Measurements from ENCODE around the gene FAM136A. TPM values are rescaled to one million over a fixed set of nuclear protein-coding genes. Genes with fewer than 3 reads are reported as not detected.

The FAM136A gene
- total and polyA plus RNA-seq, 2 of the 13 experiments (the other 11 are each of a cell fraction or from before 2014, with no cell fraction given): 77.8 to 126 TPM

DNA sequence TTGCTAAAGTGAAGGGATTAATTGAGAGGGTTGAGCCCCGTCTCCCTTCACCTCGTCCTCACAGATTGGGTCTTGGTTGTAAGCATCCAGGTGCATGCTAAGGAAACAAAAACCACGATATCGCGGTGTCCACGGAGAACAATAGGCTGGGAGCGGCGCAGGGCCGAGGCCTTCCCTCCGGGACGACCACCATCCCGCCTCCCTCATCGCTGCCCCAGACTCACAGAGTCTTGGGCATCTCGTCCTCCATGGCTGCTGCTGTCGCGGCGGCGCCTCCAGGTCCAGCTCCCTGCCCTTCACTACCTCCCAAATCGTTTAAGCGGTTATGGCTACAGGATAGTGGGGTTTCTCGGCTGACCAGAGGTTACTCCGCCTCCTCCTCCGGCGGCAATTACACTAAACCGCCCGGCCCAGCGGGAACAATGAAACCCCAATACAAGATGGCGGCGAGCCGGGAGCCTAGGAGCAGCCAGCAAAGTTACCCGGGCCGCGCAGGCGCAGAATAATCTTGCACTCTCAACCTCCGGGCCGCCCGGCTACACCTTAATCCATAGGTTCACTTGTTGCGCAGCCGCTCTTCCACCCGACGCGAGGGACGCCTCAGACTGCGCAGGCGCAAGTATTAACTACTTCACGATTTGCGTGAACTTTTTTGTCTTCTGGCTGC is 53.6 kb downstream of the FAM136A start, which contains the start of gene TIA1 (continued):
- TF ChIP-seq, protein P1, sequence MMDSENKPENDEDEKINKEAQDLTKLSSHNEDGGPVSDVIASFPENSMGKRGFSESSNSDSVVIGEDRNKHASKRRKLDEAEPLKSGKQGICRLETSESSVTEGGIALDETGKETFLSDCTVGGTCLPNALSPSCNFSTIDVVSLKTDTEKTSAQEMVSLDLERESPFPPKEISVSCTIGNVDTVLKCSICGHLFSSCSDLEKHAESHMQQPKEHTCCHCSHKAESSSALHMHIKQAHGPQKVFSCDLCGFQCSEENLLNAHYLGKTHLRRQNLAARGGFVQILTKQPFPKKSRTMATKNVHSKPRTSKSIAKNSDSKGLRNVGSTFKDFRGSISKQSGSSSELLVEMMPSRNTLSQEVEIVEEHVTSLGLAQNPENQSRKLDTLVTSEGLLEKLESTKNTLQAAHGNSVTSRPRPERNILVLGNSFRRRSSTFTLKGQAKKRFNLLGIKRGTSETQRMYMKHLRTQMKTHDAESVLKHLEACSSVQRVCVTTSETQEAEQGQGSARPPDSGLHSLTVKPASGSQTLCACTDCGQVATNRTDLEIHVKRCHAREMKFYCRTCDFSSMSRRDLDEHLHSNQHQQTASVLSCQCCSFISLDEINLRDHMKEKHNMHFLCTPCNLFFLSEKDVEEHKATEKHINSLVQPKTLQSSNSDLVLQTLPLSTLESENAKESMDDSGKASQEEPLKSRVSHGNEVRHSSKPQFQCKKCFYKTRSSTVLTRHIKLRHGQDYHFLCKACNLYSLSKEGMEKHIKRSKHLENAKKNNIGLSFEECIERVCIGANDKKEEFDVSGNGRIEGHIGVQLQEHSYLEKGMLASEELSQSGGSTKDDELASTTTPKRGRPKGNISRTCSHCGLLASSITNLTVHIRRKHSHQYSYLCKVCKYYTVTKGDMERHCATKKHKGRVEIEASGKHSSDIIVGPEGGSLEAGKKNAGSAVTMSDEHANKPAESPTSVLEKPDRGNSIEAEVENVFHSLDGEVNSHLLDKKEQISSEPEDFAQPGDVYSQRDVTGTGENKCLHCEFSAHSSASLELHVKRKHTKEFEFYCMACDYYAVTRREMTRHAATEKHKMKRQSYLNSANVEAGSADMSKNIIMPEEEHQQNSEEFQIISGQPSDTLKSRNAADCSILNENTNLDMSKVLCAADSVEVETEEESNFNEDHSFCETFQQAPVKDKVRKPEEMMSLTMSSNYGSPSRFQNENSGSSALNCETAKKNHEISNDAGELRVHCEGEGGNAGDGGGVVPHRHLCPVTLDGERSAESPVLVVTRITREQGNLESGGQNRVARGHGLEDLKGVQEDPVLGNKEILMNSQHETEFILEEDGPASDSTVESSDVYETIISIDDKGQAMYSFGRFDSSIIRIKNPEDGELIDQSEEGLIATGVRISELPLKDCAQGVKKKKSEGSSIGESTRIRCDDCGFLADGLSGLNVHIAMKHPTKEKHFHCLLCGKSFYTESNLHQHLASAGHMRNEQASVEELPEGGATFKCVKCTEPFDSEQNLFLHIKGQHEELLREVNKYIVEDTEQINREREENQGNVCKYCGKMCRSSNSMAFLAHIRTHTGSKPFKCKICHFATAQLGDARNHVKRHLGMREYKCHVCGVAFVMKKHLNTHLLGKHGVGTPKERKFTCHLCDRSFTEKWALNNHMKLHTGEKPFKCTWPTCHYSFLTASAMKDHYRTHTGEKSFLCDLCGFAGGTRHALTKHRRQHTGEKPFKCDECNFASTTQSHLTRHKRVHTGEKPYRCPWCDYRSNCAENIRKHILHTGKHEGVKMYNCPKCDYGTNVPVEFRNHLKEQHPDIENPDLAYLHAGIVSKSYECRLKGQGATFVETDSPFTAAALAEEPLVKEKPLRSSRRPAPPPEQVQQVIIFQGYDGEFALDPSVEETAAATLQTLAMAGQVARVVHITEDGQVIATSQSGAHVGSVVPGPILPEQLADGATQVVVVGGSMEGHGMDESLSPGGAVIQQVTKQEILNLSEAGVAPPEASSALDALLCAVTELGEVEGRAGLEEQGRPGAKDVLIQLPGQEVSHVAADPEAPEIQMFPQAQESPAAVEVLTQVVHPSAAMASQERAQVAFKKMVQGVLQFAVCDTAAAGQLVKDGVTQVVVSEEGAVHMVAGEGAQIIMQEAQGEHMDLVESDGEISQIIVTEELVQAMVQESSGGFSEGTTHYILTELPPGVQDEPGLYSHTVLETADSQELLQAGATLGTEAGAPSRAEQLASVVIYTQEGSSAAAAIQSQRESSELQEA (CRISPR knock-in tag; IDR thresholded peaks at IDR 0.05; ENCODE audit: not compliant biosample characterization): no peak
- TF ChIP-seq ZNF546 (CRISPR knock-in tag; conservative IDR thresholded peaks at IDR 0.05) (no peak), ZNF713 (CRISPR knock-in tag; IDR thresholded peaks at IDR 0.05) (0 out of 2 replicates have a peak, but pooled peaks have one; percentile 40), TRIM24 (CRISPR knock-in tag; IDR thresholded peaks at IDR 0.05) (no peak), TARDBP (CRISPR knock-in tag; IDR thresholded peaks at IDR 0.05) (peak; percentile 46; the same call in 1 of the 2 replicates), MATR3 (CRISPR knock-in tag; IDR thresholded peaks at IDR 0.05) (no peak), ZNF382 (CRISPR knock-in tag; IDR thresholded peaks at IDR 0.05; ENCODE audit: borderline replicate concordance) (no peak), ZKSCAN1 (IDR thresholded peaks at IDR 0.05; ENCODE audit: low read length) (no peak; the same call in 1 of the 2 replicates), ZNF558 (CRISPR knock-in tag; IDR thresholded peaks at IDR 0.05; ENCODE audit: borderline replicate concordance) (peak; percentile 90), ZNF776 (CRISPR knock-in tag; IDR thresholded peaks at IDR 0.05) (peak; percentile 52; the same call in 1 of the 2 replicates), MIER3 (CRISPR knock-in tag; IDR thresholded peaks at IDR 0.05; ENCODE audit: borderline replicate concordance) (peak; percentile 61), DNMT3B (CRISPR knock-in tag; conservative IDR thresholded peaks at IDR 0.05) (no peak; the same call in 1 of the 2 replicates), STAG1 (CRISPR knock-in tag; IDR thresholded peaks at IDR 0.05) (no peak), JUND (CRISPR knock-in tag; IDR thresholded peaks at IDR 0.05) (peak; percentile 28; the same call in 1 of the 2 replicates)
- TF ChIP-seq, protein P2, sequence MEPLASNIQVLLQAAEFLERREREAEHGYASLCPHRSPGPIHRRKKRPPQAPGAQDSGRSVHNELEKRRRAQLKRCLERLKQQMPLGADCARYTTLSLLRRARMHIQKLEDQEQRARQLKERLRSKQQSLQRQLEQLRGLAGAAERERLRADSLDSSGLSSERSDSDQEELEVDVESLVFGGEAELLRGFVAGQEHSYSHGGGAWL (CRISPR knock-in tag; IDR thresholded peaks at IDR 0.05): peak; percentile 91; the same call in 1 of the 2 replicates
- TF ChIP-seq, protein P3, sequence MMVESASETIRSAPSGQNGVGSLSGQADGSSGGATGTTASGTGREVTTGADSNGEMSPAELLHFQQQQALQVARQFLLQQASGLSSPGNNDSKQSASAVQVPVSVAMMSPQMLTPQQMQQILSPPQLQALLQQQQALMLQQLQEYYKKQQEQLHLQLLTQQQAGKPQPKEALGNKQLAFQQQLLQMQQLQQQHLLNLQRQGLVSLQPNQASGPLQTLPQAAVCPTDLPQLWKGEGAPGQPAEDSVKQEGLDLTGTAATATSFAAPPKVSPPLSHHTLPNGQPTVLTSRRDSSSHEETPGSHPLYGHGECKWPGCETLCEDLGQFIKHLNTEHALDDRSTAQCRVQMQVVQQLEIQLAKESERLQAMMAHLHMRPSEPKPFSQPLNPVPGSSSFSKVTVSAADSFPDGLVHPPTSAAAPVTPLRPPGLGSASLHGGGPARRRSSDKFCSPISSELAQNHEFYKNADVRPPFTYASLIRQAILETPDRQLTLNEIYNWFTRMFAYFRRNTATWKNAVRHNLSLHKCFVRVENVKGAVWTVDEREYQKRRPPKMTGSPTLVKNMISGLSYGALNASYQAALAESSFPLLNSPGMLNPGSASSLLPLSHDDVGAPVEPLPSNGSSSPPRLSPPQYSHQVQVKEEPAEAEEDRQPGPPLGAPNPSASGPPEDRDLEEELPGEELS (CRISPR knock-in tag; IDR thresholded peaks at IDR 0.05): no peak
- TF ChIP-seq, protein P4, sequence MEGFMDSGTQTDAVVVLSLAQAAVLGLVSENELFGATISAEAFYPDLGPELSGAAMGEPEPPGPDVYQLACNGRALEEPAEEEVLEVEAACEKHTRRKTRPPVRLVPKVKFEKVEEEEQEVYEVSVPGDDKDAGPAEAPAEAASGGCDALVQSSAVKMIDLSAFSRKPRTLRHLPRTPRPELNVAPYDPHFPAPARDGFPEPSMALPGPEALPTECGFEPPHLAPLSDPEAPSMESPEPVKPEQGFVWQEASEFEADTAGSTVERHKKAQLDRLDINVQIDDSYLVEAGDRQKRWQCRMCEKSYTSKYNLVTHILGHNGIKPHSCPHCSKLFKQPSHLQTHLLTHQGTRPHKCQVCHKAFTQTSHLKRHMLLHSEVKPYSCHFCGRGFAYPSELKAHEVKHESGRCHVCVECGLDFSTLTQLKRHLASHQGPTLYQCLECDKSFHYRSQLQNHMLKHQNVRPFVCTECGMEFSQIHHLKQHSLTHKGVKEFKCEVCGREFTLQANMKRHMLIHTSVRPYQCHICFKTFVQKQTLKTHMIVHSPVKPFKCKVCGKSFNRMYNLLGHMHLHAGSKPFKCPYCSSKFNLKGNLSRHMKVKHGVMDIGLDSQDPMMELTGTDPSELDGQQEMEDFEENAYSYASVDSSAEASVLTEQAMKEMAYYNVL (CRISPR knock-in tag; IDR thresholded peaks at IDR 0.05; ENCODE audit: borderline replicate concordance): peak; percentile 66

All from HepG2 (cell line).